Astrocyte (in vitro differentiated cells and primary cell): ENCODE results near the gene RPS23. TPM values are rescaled to one million over a fixed set of nuclear protein-coding genes. Genes with fewer than 3 reads are reported as not detected.

ENCODE experiments used
- DNase-seq: peaks from one replicate; pipeline ENCODE4 v3.0.0-alpha.2; 2010; ENCODE audit warnings: low read depth
- FAIRE-seq: peaks from 2 replicates; lab custom pipeline; 2011; peaks lifted over from hg19 to GRCh38; lab: Jason Lieb, UNC
- H2AFZ ChIP-seq: 2 replicates; pipeline ENCODE4 v1.6.0; 2012; ENCODE audit warnings: low read depth, low read length, inconsistent platforms
- H3K27ac ChIP-seq: 2 replicates; pipeline ENCODE4 v1.5.1; 2011; ENCODE audit warnings: low read depth, low read length, inconsistent platforms
- H3K27me3 ChIP-seq: 2 replicates; pipeline ENCODE4 v1.6.0; 2011; ENCODE audit warnings: low read length, inconsistent platforms; ENCODE audit not compliant: insufficient read depth
- H3K36me3 ChIP-seq: 2 replicates; pipeline ENCODE4 v1.5.1; 2011; ENCODE audit warnings: low read length, inconsistent platforms; ENCODE audit not compliant: insufficient read depth
- H3K4me1 ChIP-seq: 2 replicates; pipeline ENCODE4 v1.5.1; 2011; ENCODE audit warnings: low read length, inconsistent platforms; ENCODE audit not compliant: insufficient read depth
- H3K4me2 ChIP-seq: 2 replicates; pipeline ENCODE4 v1.6.0; 2012; ENCODE audit warnings: low read length, inconsistent platforms
- H3K4me3 ChIP-seq: 2 replicates; pipeline ENCODE4 v1.5.1; 2011; ENCODE audit warnings: low read depth, mild to moderate bottlenecking, low read length, inconsistent platforms; ENCODE audit not compliant: insufficient read depth
- H3K79me2 ChIP-seq: 2 replicates; pipeline ENCODE4 v1.6.0; 2012; ENCODE audit warnings: mild to moderate bottlenecking, low read length, inconsistent platforms; ENCODE audit not compliant: insufficient read depth
- H3K9ac ChIP-seq: 2 replicates; pipeline ENCODE4 v1.6.0; 2012; ENCODE audit warnings: mild to moderate bottlenecking, low read length, inconsistent platforms
- H3K9me3 ChIP-seq: 2 replicates; pipeline ENCODE4 v1.5.1; 2012; ENCODE audit warnings: low read depth, mild to moderate bottlenecking, low read length, inconsistent platforms; ENCODE audit not compliant: insufficient read depth
- H4K20me1 ChIP-seq: 2 replicates; pipeline ENCODE4 v1.6.0; 2012; ENCODE audit warnings: low read length, inconsistent platforms; ENCODE audit not compliant: insufficient read depth
- H3K27ac Mint-ChIP-seq: one replicate; pipeline ENCODE4 v1.8.0; 2021; ENCODE audit warnings: mild to moderate bottlenecking, mixed read lengths; ENCODE audit not compliant: unreplicated experiment
- H3K27me3 Mint-ChIP-seq: one replicate; pipeline ENCODE4 v1.8.0; 2021; ENCODE audit warnings: low read depth, mixed read lengths; ENCODE audit not compliant: unreplicated experiment
- H3K36me3 Mint-ChIP-seq: one replicate; pipeline ENCODE4 v1.8.0; 2021; ENCODE audit warnings: low read depth, mixed read lengths; ENCODE audit not compliant: unreplicated experiment
- H3K4me1 Mint-ChIP-seq: one replicate; pipeline ENCODE4 v1.8.0; 2021; ENCODE audit warnings: low read depth, mixed read lengths; ENCODE audit not compliant: unreplicated experiment
- H3K4me3 Mint-ChIP-seq: one replicate; pipeline ENCODE4 v1.8.0; 2021; ENCODE audit warnings: mild to moderate bottlenecking, moderate library complexity, mixed read lengths; ENCODE audit not compliant: unreplicated experiment
- H3K9me3 Mint-ChIP-seq: one replicate; pipeline ENCODE4 v1.8.0; 2021; ENCODE audit warnings: mild to moderate bottlenecking, mixed read lengths; ENCODE audit not compliant: unreplicated experiment
- EZH2 ChIP-seq: IDR thresholded peaks from 2 replicates; pipeline ENCODE4 v1.6.1; 2012; ENCODE audit warnings: mild to moderate bottlenecking, low read length, inconsistent platforms; ENCODE audit not compliant: insufficient read depth
- total RNA-seq: library from RNA; stranded (reverse); gene quantifications from 2 replicates; pipeline ENCODE4 v1.2.1, GENCODE V29; 2021
- TF ChIP-seq, protein P1 (sequence below): IDR thresholded peaks from 2 replicates; pipeline ENCODE4 v1.5.1; 2011; ENCODE audit warnings: low read depth, mild to moderate bottlenecking, inconsistent platforms, low read length, moderate library complexity; ENCODE audit not compliant: insufficient read depth

RPS23 gene
- total RNA-seq, 1 donor from 2014 or later: 1,683 TPM

DNA sequence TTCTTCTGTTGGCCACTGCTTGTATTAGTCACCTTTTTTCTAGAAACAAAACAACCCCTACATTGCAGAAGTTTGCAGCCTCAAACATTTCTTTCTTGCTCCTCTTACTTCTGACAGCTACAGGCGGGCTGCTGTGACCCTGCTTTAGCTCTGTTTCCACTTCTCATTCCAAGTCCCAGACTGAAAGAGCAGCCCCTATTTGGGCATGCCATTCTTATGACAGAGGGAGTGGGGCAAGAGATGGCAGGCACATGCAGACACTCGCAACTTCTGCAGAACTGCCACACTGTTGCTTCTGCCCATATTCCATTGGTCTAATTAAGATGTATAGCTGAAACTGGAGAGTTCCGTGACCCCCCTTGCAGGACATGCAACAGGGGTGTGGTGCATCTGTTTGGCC lies 19.6 kb upstream of the RPS23 start:
- Histone ChIP-seq H4K20me1 (no peaks in the 10 kb centered on the region), H2AFZ (no peak overlapping the region), H3K27ac (no peak overlapping the region), H3K4me2 (no peak overlapping the region), H3K36me3 (no peaks in the 10 kb centered on the region), H3K9me3 (no peaks in the 10 kb centered on the region), H3K9ac (no peak overlapping the region), H3K79me2 (no peaks in the 10 kb centered on the region), H3K4me3 (no peak overlapping the region), H3K4me1 (no peaks in the 10 kb centered on the region), H3K27me3 (no peaks in the 10 kb centered on the region)
- H3K4me3 Mint-ChIP-seq: no peak overlapping the region
- no peaks in the 10 kb centered on the region for H3K36me3 Mint-ChIP-seq
- DNase-seq (no peak), FAIRE-seq (no peak)
- H3K27me3 Mint-ChIP-seq: no peaks in the 10 kb centered on the region
- TF ChIP-seq EZH2: no peak
- TF ChIP-seq, protein P1, sequence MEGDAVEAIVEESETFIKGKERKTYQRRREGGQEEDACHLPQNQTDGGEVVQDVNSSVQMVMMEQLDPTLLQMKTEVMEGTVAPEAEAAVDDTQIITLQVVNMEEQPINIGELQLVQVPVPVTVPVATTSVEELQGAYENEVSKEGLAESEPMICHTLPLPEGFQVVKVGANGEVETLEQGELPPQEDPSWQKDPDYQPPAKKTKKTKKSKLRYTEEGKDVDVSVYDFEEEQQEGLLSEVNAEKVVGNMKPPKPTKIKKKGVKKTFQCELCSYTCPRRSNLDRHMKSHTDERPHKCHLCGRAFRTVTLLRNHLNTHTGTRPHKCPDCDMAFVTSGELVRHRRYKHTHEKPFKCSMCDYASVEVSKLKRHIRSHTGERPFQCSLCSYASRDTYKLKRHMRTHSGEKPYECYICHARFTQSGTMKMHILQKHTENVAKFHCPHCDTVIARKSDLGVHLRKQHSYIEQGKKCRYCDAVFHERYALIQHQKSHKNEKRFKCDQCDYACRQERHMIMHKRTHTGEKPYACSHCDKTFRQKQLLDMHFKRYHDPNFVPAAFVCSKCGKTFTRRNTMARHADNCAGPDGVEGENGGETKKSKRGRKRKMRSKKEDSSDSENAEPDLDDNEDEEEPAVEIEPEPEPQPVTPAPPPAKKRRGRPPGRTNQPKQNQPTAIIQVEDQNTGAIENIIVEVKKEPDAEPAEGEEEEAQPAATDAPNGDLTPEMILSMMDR: no peak
- no peaks in the 10 kb centered on the region for H3K9me3 Mint-ChIP-seq
- no peak overlapping the region for H3K27ac Mint-ChIP-seq
- H3K4me1 Mint-ChIP-seq: peaks cover 12% of the 10 kb centered on the region

DNA sequence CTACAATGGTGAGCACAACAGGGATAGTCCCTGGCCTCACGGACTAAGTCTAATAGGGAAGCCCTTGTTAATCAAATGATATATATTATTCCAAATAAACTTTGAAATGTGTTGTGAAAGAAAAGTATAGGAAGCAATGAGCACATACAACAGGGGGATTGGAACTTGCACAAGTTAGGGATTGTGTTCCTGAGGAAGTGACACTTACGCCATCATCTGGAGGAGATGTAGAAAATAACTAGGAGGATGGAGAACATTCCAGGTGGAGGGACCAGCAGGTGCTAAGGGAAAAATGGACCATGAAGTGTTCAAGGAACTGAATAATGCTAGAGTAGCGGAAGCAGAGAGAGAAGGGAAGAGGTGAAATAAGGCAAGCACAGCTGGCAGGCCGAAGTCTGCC lies 18.8 kb upstream of the RPS23 start:
- no peak overlapping the region for H3K4me2 ChIP-seq
- no peaks in the 10 kb centered on the region for H3K79me2 ChIP-seq
- H3K36me3 ChIP-seq: no peaks in the 10 kb centered on the region
- H3K9me3 ChIP-seq: no peaks in the 10 kb centered on the region
- no peak overlapping the region for H3K4me3 Mint-ChIP-seq
- no peaks in the 10 kb centered on the region for H4K20me1 ChIP-seq
- no peak overlapping the region for H3K4me3 ChIP-seq
- no peaks in the 10 kb centered on the region for H3K36me3 Mint-ChIP-seq
- no peak overlapping the region for H3K9ac ChIP-seq
- no peaks in the 10 kb centered on the region for H3K27me3 ChIP-seq
- no peak overlapping the region for H2AFZ ChIP-seq
- TF ChIP-seq, protein P1: no peak
- no peak for TF ChIP-seq EZH2
- DNase-seq (no peak), FAIRE-seq (no peak)
- no peaks in the 10 kb centered on the region for H3K27me3 Mint-ChIP-seq
- no peaks in the 10 kb centered on the region for H3K4me1 ChIP-seq
- no peak overlapping the region for H3K27ac Mint-ChIP-seq
- H3K27ac ChIP-seq: no peak overlapping the region
- H3K4me1 Mint-ChIP-seq: peaks cover 12% of the 10 kb centered on the region
- no peaks in the 10 kb centered on the region for H3K9me3 Mint-ChIP-seq

DNA sequence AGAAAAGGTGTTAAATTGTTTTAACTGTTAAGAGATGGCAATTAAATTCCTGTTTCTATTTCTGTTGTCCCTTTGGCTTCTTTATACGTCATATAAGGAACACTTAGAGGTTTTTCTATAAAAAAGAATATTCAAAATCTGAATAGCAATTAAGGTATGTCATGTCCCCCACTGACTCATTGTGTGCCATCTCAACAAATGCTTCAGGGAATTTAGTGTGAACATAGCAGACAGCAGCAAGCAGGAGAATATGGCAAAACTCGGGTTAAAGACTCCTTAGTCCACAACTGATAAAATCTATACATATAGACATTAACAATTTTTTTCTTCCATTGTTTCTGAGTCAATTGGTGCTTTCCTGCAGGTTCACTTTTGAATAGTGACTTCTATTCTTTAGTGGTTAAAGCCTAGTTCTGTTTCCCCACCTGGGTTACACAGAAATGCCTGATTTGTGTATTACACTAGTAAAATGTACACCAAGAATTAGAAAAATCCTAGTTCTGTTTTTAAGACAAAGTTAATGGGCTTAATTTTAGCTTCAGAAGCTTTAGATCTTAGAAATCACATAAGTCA lies 17.9 kb upstream of the RPS23 start:
- no peak for FAIRE-seq
- no peaks in the 10 kb centered on the region for H3K79me2 ChIP-seq
- H3K9me3 ChIP-seq: no peaks in the 10 kb centered on the region
- TF ChIP-seq, protein P1: no peak
- no peak for TF ChIP-seq EZH2
- no peak overlapping the region for H3K27ac ChIP-seq
- no peaks in the 10 kb centered on the region for H3K36me3 Mint-ChIP-seq
- no peak for DNase-seq
- no peaks in the 10 kb centered on the region for H3K4me1 ChIP-seq
- no peaks in the 10 kb centered on the region for H4K20me1 ChIP-seq
- H3K36me3 ChIP-seq: no peaks in the 10 kb centered on the region
- H3K4me3 Mint-ChIP-seq: no peak overlapping the region
- no peaks in the 10 kb centered on the region for H3K27me3 ChIP-seq
- H3K4me1 Mint-ChIP-seq: peaks cover 12% of the 10 kb centered on the region
- H3K9me3 Mint-ChIP-seq: no peaks in the 10 kb centered on the region
- H3K4me3 ChIP-seq: no peak overlapping the region
- no peaks in the 10 kb centered on the region for H3K27me3 Mint-ChIP-seq
- no peak overlapping the region for H3K4me2 ChIP-seq
- no peak overlapping the region for H3K27ac Mint-ChIP-seq
- H3K9ac ChIP-seq: no peak overlapping the region
- no peak overlapping the region for H2AFZ ChIP-seq
